UCSD-AML1 (cell line): ENCODE measurements around the gene ERV3-1.
"Not testable (repeated sequence)": the region's sequence is repeated elsewhere in the genome, so short reads cannot be mapped to it uniquely, and the experiment has no call there.

Source experiments
- DNase-seq: peaks from one replicate; lab custom pipeline; 2025; ENCODE audit not compliant: unreplicated experiment; lab: John Stamatoyannopoulos, UW

Gene ERV3-1, protein sequence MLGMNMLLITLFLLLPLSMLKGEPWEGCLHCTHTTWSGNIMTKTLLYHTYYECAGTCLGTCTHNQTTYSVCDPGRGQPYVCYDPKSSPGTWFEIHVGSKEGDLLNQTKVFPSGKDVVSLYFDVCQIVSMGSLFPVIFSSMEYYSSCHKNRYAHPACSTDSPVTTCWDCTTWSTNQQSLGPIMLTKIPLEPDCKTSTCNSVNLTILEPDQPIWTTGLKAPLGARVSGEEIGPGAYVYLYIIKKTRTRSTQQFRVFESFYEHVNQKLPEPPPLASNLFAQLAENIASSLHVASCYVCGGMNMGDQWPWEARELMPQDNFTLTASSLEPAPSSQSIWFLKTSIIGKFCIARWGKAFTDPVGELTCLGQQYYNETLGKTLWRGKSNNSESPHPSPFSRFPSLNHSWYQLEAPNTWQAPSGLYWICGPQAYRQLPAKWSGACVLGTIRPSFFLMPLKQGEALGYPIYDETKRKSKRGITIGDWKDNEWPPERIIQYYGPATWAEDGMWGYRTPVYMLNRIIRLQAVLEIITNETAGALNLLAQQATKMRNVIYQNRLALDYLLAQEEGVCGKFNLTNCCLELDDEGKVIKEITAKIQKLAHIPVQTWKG

DNA sequence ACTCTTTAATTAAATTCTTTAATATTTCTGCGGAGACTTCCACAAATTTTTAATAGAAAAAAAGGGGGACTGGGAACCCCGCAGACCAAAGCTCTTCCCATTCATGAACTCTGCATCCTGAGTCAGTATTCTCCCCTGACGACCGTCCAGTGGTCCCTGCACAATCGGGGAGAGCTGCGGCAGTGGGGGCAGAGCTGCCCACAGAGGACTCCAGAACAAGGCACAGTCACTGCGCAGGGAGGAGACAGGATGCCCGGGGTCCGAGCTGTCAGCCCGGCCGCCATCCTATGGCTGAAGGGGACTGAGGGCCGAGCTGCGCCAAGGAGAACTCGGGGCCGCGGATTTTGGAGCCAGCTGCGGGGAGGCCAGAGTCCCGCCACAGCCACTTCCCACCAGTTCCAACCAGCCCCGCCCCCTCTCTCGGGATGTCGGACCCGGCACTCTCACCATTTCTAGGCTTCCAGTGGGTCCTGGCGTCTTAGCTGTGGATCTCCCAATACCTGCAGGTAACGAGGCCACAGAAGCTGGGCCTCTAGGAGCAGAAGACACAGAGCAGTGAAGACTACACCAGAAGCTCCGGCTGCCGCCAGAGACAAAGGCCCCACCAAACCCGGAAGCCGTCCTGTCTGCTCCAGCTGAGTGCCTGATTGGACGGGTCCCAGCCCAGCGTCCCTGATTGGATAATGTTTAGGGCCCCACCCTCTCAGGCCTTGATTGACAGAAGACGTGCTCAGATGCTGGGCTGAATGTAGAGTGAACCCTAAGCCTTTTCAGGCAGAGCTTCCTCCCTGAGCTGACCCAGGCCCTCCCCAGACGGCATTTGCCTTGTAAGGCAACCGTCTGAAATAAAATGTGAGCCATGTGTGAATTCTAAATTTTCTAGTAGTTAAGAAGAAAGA lies at the start of gene ERV3-1:
Gene ERV3-1 (minus strand): TSS at position 594 of the 899 bp plus-strand sequence. CDS start 13,661 bp downstream, outside the sequence.
- no peak for DNase-seq

DNA sequence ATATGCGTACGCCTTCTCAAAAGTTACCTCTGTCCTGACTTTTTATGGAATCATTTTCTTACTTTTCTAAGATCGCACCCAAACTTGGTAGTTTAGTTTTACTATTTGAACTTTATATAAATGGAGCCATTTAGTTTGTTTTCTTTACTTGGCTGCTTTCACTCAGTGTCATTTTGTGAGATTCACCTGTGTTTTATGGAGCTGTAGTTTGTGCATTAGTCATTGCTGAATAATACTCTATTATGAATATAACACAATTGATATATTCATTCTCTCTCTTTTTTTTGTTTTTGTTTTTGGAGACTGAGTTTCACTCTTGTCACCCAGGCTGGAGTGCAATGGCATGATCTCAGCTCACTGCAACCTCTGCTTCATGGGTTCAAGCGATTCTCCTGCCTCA lies 49.3 kb upstream of the ERV3-1 start:
- not testable (repeated sequence) for DNase-seq

DNA sequence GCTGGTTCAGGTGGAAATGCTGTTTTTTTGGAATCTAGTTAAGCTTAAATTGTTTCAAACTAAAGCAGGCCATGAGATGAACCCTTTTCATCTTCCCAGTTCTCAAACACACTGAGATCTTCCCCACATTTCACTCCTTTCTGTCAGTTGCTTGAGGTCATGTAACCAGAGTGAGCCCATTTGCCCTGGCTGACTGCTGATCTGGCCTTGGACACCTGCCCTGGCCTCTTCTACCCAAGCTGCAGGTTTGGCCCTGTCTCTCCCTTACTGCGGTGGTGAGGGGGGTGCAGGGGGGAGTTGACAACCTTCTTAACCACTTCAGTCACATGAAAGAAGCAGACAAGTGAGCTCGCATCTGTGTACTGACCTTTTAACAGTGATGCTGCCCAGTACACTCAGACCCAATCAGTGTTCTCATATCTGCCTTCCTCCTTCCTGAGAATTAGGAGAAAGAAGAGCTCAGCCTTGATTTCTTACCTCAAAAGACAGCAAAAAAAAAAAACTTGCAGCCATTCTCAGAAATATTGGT lies 48.0 kb upstream of the ERV3-1 start:
- not testable (repeated sequence) for DNase-seq

DNA sequence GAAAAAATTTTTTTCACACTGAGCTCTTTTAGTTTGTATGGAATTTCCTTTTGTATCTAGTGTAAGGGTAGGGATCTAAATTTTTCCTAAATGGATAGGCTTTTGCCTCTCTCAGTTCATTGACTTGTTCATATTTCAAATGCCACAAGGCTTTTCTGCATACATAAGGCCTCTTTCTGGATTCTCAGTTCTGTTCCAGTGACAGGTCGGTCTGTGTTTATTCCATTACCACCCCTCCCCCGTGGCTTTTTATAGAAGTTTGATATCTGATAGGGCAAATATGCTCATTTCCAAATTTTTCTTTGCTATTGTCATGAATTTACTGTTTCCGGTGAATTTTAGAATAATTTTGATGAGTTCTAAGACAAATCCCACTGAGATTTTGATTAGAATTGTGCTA lies 45.2 kb upstream of the ERV3-1 start:
- DNase-seq, result not testable (repeated sequence)

DNA sequence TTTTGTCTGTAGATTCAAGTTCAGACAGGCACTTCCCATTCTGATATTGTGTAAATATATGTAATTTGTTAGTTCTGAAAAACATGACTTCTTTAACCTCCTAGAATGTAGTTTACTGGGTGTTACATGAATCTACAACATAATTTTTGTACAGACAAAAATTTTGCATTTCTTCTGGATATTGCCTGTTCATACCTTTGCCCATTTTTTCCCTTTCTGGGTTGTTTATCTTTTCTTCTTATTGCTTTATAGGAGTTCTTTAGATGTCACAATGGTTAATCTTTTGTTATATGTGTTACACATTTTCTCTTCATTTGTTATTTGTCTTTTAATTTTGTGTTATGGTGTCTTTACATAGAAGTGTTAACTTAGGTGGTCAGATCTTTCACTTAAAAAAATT lies 44.7 kb upstream of the ERV3-1 start:
- DNase-seq, result not testable (repeated sequence)

DNA sequence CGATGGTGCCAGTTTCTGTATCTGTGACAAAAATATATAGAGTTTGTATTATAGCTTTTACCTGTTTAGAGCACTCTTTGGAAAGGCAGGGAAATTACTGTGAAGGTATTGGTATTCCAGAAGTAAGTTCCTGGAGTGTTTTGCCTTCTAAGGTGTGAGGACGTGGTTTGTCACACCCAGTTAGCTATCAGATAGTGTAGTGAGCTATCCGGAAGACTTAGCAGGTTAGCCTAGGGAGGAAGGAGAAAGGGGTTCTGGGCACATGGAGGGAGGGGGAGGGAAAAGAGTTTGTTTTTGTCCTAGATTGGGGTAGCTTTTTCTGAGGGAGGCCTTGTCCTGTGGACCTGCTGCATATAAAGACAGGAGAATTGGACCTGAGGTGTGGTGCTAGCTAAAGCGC lies 39.8 kb upstream of the ERV3-1 start:
- DNase-seq, result not testable (repeated sequence)

DNA sequence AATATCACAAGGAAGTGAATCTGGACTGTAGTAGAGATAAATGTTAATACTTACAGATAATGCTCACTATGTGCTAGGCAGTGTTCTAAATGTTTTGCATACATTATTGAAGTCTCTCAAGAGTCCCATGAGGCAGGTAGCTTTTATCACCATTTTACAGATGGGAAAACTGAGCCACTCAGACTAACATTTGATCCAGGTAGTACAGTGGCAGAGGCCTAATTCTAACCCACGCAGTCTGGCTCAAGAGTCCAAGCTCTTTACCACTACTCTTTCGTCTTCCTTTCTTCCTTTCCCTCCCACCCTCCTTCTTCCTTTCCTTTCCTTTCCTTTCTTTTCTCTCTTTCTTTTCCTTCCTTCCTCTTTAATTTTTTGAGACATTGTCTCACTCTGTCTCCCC lies 39.1 kb upstream of the ERV3-1 start:
- DNase-seq, result not testable (repeated sequence)

DNA sequence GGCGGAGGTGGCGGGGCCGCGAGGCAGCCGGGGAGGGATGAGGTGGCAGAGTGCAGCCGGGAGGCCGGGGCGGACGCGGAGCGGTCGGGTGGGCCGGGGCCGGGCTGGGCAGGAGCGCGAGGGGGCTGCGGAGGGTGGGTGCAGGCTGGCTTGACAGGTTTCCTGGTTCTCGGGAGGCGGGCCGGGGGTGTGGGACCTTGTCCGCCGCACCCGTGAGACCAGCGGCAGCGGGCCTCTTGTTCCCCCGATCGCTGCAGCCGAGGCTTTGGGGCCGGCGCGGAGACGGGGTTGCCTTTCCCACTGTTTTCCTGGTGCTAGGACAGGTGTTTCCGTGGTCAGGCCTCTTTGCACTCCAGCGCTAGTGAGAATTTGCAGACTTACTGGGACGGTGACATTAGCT lies 32.3 kb upstream of the ERV3-1 start:
- peak; percentile 20 for DNase-seq

DNA sequence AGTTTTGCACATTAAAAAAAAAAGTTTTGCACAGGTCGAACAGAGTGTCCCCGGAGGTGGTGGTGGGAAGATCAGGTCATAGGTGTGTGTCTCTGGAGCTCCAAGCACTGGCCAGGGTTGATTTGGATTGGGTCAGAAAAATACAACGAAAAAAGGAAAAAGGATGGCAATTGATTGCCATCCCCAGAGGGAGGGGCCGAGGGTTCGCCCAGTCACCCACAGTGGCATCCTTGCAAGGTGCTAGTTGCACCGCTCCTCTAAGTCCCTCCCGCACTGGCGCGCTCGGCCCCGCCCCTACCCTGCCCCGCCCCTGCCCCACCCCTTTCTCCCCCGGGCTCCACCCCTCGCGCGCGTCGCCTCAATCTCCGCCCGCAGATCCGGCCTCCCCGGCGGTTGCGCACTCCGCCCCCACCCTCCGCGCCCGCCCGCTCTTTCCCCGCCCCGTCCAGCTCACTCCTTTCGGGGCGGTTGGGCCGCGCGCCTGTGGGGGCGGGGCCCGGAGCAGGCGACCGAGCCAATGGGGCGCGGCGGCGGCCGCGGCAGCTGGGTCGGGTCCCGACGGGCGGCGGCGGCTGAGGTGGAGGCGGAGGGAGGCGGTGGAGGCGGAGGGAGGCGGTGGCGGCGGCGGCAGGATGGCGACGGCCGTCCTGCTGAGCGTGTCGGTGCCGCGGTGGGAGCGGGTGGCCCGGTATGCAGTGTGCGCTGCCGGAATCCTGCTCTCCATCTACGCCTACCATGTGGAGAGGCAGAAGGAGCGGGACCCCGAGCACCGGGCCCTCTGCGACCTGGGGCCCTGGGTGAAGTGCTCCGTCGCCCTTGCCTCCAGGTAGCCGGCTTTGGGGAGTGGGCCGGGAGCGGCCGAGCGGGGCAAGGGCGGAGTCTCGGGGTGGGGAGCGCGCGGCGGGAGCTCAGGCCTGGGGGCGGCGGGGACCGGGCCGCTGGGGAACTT lies 31.5 kb upstream of the ERV3-1 start:
- DNase-seq, result peak; percentile 88

DNA sequence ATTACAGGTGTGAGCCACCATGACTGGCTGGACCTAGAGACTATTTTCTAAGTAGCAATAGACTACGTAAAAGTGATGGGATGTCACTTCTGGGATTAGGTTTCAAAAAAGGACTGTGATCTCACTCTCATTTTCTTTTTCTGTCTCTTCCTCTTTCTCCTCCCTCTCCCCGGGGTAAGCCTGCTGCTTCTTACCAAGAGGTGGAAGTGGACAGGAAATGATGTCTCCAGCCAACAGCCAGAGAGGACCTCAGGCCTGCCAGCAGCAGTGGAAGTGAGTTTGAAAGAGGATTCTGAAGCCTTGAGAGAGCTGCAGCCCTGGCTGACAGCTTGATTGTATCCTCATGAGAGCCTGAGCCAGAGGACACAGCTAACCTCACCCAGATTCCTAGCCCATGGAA lies 30.0 kb upstream of the ERV3-1 start:
- DNase-seq, result peak; percentile 9

DNA sequence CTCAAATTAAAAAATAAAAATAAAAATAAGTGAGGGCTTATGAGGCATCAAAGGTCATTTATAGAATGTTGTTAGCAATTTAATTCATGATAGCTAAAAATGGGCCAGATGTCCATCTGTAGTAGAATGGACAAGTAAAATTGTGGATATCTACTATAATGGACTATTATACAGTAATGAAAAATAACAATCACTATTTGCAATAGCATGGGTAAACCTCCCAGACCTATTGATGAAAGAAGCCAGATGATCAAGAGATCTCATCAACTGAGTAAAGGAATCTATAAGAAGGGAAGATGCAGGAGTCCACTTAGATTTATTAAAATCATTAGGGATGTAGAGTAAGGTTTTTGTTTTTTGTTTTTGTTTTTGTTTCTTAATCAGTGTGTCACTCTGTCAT lies 29.0 kb upstream of the ERV3-1 start:
- not testable (repeated sequence) for DNase-seq

DNA sequence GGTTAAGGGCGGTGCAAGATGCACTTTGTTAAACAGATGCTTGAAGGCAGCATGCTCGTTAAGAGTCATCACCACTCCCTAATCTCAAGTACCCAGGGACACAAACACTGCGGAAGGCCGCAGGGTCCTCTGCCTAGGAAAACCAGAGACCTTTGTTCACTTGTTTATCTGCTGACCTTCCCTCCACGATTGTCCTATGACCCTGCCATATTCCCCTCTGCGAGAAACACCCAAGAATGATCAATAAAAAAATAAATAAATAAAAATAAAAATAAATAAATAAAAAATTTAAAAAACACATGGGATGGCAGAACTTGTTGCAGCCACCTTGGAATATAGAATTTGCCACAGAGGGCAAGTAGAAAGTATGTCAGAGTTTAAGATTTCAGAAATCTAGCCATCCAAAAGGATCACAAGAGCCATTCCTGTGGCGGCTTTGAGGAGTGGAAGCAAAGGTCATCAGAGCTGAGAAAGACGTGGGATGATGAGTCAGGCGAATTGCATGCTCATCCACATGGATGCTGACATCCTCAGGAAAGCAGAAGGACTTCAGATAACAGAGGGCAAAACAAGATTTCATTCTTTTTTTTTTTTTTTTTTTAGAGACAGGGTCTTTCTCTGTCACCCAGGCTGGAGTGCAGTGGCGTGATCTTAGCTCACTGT lies 27.8 kb upstream of the ERV3-1 start:
- DNase-seq, result not testable (repeated sequence)

DNA sequence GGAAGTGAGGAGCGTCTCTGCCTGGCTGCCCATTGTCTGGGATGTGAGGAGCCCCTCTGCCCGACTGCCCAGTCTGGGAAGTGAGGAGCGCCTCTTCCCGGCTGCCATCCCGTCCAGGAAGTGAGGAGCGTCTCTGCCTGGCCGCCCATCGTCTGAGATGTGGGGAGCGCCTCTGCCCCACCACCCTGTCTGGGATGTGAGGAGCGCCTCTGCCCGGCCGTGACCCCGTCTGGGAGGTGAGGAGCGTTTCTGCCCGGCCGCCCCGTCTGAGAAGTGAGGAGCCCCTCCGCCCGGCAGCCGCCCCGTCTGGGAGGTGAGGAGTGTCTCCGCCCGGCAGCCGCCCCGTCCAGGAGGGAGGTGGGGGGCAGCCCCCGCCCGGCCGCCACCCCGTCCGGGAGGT lies 26.9 kb upstream of the ERV3-1 start:
- DNase-seq, result not testable (repeated sequence)

DNA sequence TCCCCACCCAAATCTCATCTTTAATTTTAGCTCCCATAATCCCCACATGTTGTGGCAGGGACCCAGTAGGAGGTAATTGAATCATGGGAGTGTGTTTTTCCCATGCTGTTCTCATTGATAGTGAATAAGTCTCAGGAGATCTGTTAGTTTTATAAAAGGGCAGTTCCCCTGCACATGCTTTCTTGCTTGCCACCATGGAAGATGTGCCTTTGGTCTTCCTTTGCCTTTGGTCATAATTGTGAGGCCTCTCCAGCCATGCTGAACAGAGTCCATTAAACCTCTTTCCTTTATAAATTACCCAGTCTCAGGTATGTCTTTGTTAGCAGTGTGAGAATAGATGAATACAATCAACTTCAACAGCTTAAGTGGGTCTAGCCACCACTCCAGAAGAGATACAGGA lies 18.5 kb upstream of the ERV3-1 start:
- not testable (repeated sequence) for DNase-seq

DNA sequence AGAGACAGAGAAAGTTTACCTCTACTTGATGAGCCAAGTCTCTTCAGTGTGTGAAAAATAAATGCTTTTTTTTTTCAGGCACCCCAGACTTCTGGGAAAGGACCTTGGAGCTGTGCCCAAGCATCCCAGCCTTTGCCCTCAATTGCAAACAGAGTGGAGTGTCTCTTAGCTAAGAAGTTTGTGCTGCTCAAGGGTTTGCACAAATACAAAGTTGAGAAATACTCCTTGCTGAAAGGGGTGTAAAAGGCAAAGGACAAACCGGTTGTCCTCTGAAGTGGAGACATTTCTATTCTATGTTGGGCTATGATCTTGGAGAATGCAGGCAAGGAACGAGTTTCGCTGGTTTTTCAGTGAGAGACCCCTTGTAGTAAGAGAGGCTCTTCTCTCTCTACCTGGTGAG lies 14.5 kb upstream of the ERV3-1 start:
- not testable (repeated sequence) for DNase-seq

DNA sequence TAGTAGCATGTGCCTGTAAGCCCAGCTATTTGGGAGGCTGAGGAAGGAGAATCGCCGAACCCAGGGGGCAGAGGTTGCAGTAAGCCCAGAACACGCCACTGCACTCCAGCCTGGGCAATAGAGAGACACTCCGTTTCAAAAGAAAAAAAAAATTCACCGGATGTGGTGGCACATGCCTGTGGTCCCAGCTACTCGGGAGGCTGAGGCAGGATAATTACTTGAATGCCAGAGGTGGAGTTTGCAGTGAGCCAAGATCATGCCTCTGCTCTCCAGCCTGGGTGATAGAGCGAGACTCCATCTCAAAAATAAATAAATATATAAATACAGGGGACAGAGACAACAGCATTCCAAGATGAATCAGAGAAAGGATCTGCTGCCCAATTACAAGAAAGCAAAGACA lies 3.4 kb upstream of the ERV3-1 start:
- DNase-seq, result not testable (repeated sequence)

DNA sequence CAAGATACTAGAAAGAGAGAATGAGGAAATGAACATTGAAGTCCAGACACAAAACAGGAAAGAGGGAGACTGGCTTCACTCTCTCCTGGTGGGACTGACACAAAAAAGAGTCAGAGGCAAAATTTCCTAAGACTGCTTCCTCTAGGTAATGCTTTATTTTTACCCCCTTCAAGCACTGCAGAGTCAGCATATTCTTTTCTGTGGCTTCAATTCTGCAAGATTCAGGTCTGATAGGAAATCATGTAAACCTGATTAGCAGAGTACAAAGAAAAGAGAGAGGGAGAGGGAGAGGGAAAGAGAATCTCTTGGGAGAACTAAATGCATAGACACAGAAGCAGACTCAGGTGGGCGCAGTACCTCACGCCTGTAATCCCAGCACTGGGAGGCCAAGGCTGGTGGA lies 2.9 kb upstream of the ERV3-1 start:
- not testable (repeated sequence) for DNase-seq

DNA sequence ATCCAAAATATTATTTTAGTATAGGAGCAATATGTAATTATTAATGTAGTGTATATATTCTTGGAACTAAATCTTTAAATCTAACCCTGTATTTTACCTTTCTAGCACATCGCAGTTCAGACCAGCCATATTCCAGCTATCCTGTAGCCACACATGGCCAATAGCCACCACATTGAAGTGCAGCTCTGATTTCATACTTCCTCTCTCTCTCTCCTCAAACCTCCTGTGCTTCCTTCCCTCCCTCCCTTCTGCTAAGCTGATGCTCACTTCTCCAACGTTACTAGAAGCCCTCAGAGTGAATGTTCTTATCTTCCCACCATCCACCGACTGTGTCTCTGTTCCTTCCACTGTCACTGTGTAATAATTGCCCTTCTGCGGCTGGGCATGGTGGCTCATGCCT lies 549 bp upstream of the ERV3-1 start:
- DNase-seq, result not testable (repeated sequence)

DNA sequence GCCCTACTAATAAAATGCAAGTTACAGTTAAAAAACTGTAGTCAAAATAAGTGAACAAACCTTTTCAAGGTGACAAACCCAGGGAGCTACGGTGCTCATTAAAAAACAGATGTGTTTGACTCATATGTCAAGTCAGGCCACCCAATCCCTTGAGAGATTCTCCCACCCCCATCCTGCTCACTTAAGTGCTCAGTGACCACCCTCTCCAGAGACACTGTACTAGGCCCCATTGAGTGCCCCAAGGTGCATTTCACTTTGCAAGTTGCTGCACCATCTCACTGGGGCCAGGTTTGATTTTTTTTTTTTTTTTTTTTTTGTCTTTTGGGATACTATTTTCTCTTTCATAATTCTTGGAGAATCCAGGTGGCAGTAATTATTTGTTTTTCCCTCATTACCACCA lies 1.9 kb downstream of the ERV3-1 start:
- DNase-seq, result no peak
